ENCODE data around the gene SERPINA10.

SERPINA10 gene

GRCh38 chr14:94244182-94244581, 48.9 kb downstream of the SERPINA10 start:
- in situ Hi-C loops (cut with HindIII; ENCODE audit: low pct_unique_long_range_greater_than_20kb, low sequenced_read_pairs) = no loop called here
- DNase-seq (ENCODE audit: low read depth in 1 of 2, low spot score in 1 of 2) = no peak
- no peak for TF ChIP-seq JUND (IDR thresholded peaks at IDR 0.05; ENCODE audit: low read depth)

- no peak for TF ChIP-seq JUND (IDR thresholded peaks at IDR 0.05; ENCODE audit: low read depth)
- no peak for DNase-seq (ENCODE audit: low read depth in 1 of 2, low spot score in 1 of 2)
- in situ Hi-C loops (cut with HindIII; ENCODE audit: low pct_unique_long_range_greater_than_20kb, low sequenced_read_pairs) = no loop called here
Measured at GRCh38 chr14:94239406-94239805, 53.7 kb downstream of the SERPINA10 start.

GRCh38 chr14:94237983-94238382, 55.1 kb downstream of the SERPINA10 start:
- no peak for DNase-seq (ENCODE audit: low read depth in 1 of 2, low spot score in 1 of 2)
- in situ Hi-C loops (cut with HindIII; ENCODE audit: low pct_unique_long_range_greater_than_20kb, low sequenced_read_pairs) = no loop called here
- TF ChIP-seq JUND (IDR thresholded peaks at IDR 0.05; ENCODE audit: low read depth) = no peak

GRCh38 chr14:94237046-94237445, 56.0 kb downstream of the SERPINA10 start:
- in situ Hi-C loops (cut with HindIII; ENCODE audit: low pct_unique_long_range_greater_than_20kb, low sequenced_read_pairs) = no loop called here
- DNase-seq (ENCODE audit: low read depth in 1 of 2, low spot score in 1 of 2) = no peak

More at GRCh38 chr14:94237046-94237445, 56.0 kb downstream of the SERPINA10 start:
- no peak for TF ChIP-seq JUND (IDR thresholded peaks at IDR 0.05; ENCODE audit: low read depth)
